Caco-2 (cell line): ENCODE measurements around the gene SNX25. TPM values are rescaled to one million over a fixed set of nuclear protein-coding genes. Genes with fewer than 3 reads are reported as not detected.
A peak's percentile ranks its signal among the peaks of the same experiment; 100 is the strongest.

Experiments used
- BruUV-seq: library from RNA; stranded (reverse); fragments of 400-500 nt; replicated peaks from 2 replicates; lab custom pipeline; 2021; lab: Mats Ljungman, UMichigan
- CTCF ChIA-PET: fragments of 300-600 bp; sonication (Branson Sonifier 250); formaldehyde crosslinking; loops from one replicate; lab custom pipeline; 2022; ENCODE audit warnings: antibody characterized with exemption; lab: Charles Lee
- POLR2A ChIA-PET: fragments of 300-600 bp; sonication (Branson Sonifier 250); formaldehyde crosslinking; loops from one replicate; lab custom pipeline; 2022; ENCODE audit warnings: antibody characterized with exemption; lab: Charles Lee
- DNase-seq, 2 experiments: peaks; one replicate each; pipeline versions ENCODE4 v3.0.0 to v3.0.0-alpha.2; 2020 to 2022
- H3K27me3 ChIP-seq: replicated peaks from 2 replicates; pipeline ENCODE4 v1.6.0; 2011; ENCODE audit warnings: low read length; ENCODE audit not compliant: control insufficient read depth, insufficient read depth
- H3K36me3 ChIP-seq: 2 replicates; pipeline ENCODE4 v1.5.1; 2011; ENCODE audit warnings: low read length; ENCODE audit not compliant: control insufficient read depth, insufficient read depth
- H3K4me1 ChIP-seq: fragments of 250-450 bp; sonication (Bioruptor Pico); 2 replicates; pipeline ENCODE4 v1.5.1; 2020; ENCODE audit warnings: mild to moderate bottlenecking
- H3K4me3 ChIP-seq: 2 replicates; pipeline ENCODE4 v1.5.1; 2011; ENCODE audit warnings: low read depth, mild to moderate bottlenecking, control low read depth, low read length
- H3K9me3 ChIP-seq: fragments of 250-450 bp; sonication (Bioruptor Pico); 2 replicates; pipeline ENCODE4 v1.5.1; 2020; ENCODE audit warnings: mild to moderate bottlenecking, moderate library complexity
- H3K27ac Mint-ChIP-seq: one replicate; pipeline ENCODE4 v1.8.0; 2022; ENCODE audit warnings: mixed read lengths; ENCODE audit not compliant: unreplicated experiment
- H3K27me3 Mint-ChIP-seq: one replicate; pipeline ENCODE4 v1.8.0; 2022; ENCODE audit warnings: mixed read lengths; ENCODE audit not compliant: insufficient read depth, unreplicated experiment
- H3K36me3 Mint-ChIP-seq: one replicate; pipeline ENCODE4 v1.8.0; 2022; ENCODE audit warnings: mild to moderate bottlenecking, mixed read lengths; ENCODE audit not compliant: insufficient read depth, unreplicated experiment
- H3K4me1 Mint-ChIP-seq: one replicate; pipeline ENCODE4 v1.8.0; 2022; ENCODE audit warnings: low read depth, mixed read lengths; ENCODE audit not compliant: unreplicated experiment
- H3K4me3 Mint-ChIP-seq: one replicate; pipeline ENCODE4 v1.8.0; 2022; ENCODE audit warnings: mild to moderate bottlenecking, moderate library complexity, mixed read lengths; ENCODE audit not compliant: unreplicated experiment
- H3K9me3 Mint-ChIP-seq: one replicate; pipeline ENCODE4 v1.8.0; 2022; ENCODE audit warnings: mixed read lengths; ENCODE audit not compliant: unreplicated experiment
- intact Hi-C: fragments of 100-400 bp; cut with micrococcal nuclease; formaldehyde crosslinking; loops from one replicate; pipeline ENCODE4 v1.10.0; 2022; ENCODE audit not compliant: unreplicated experiment
- total RNA-seq: library from RNA; stranded (reverse); gene quantifications from 2 replicates; pipeline ENCODE4 v1.2.3, GENCODE V29; 2022
- TF ChIP-seq, protein P1 (sequence below), 2 experiments: fragments of 200-600 bp in 1 of 2; IDR thresholded peaks; 1 replicate in 1 of 2; 2 replicates in 1 of 2; pipeline versions ENCODE4 v1.5.1 to v1.8.0; 2011 to 2022; ENCODE audit warnings: antibody characterized with exemption in 1 of 2, control low read depth in 1 of 2, inconsistent platforms in 1 of 2, low read depth in 1 of 2, low read length in 1 of 2, mild to moderate bottlenecking in 1 of 2, moderate library complexity in 1 of 2; ENCODE audit not compliant: insufficient read depth in 1 of 2, severe bottlenecking in 1 of 2, unreplicated experiment in 1 of 2

The SNX25 gene
- total RNA-seq, 1 experiment from 2014 or later = 9.3 TPM

- intact Hi-C loops = no loop called here
- Histone ChIP-seq H3K27me3 (no peaks in the 10 kb centered on the region), H3K36me3 (no peaks in the 10 kb centered on the region), H3K9me3 (no peaks in the 10 kb centered on the region), H3K4me1 (peaks cover 22% of the 10 kb centered on the region), H3K4me3 (no peak overlapping the region)
- CTCF ChIA-PET = interaction anchor here (0.9 kb wide), 1 partner anchor 18 kb away, joined by 4 read pairs; no protein-coding TSS in a partner anchor
- peak overlapping the region; percentile 95 for H3K4me3 Mint-ChIP-seq
- H3K27ac Mint-ChIP-seq = no peak overlapping the region
- no peaks in the 10 kb centered on the region for H3K9me3 Mint-ChIP-seq
- no TSS peak for BruUV-seq
- no peaks in the 10 kb centered on the region for H3K27me3 Mint-ChIP-seq
- DNase-seq = no peak
- H3K4me1 Mint-ChIP-seq = peaks cover 15% of the 10 kb centered on the region
- POLR2A ChIA-PET = no interaction called here
- H3K36me3 Mint-ChIP-seq = peaks cover 6% of the 10 kb centered on the region
- TF ChIP-seq, protein P1, sequence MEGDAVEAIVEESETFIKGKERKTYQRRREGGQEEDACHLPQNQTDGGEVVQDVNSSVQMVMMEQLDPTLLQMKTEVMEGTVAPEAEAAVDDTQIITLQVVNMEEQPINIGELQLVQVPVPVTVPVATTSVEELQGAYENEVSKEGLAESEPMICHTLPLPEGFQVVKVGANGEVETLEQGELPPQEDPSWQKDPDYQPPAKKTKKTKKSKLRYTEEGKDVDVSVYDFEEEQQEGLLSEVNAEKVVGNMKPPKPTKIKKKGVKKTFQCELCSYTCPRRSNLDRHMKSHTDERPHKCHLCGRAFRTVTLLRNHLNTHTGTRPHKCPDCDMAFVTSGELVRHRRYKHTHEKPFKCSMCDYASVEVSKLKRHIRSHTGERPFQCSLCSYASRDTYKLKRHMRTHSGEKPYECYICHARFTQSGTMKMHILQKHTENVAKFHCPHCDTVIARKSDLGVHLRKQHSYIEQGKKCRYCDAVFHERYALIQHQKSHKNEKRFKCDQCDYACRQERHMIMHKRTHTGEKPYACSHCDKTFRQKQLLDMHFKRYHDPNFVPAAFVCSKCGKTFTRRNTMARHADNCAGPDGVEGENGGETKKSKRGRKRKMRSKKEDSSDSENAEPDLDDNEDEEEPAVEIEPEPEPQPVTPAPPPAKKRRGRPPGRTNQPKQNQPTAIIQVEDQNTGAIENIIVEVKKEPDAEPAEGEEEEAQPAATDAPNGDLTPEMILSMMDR (IDR thresholded peaks at IDR 0.05; ENCODE audit: insufficient read depth in 1 of 2, low read depth in 1 of 2, low read length in 1 of 2, severe bottlenecking in 1 of 2, unreplicated experiment in 1 of 2) = no peak
Measured at GRCh38 chr4:185201977-185202962, 7.1 kb upstream of the SNX25 start.

DNA sequence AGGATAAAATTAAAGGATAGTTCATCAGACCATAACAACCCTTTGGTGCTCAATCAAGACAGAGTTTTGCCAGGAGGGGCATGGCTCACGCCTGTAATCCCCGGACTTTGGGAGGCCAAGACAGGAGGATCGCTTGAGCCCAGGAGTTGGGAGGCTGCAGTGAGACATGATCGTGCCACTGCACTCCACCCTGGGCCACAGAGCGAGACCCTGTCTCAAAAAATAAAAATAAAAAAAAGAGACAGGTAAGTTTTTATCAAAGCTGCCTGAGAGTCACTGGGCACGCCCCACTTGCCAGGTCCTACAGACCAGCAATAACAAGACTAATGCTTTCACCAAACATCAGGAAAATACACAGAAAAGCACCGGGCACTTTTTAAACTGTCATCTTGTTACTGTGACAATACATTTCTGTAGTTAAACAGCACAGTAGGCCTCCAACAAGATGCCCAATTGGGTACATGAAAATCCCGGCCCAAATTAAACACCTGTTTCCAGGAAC, 6.4 kb upstream of the SNX25 start:
- Histone ChIP-seq H3K4me1 (peaks cover 22% of the 10 kb centered on the region), H3K27me3 (no peaks in the 10 kb centered on the region), H3K9me3 (no peaks in the 10 kb centered on the region), H3K36me3 (no peaks in the 10 kb centered on the region), H3K4me3 (peak overlapping the region; percentile 44)
- TSS peak; percentile 57 for BruUV-seq
- no peak for DNase-seq
- peak overlapping the region; percentile 95 for H3K4me3 Mint-ChIP-seq
- H3K27me3 Mint-ChIP-seq = no peaks in the 10 kb centered on the region
- ChIA-PET CTCF (no interaction called here), POLR2A (no interaction called here)
- H3K4me1 Mint-ChIP-seq = peaks cover 15% of the 10 kb centered on the region
- peak overlapping the region; percentile 95 for H3K27ac Mint-ChIP-seq
- intact Hi-C loops = no loop called here
- TF ChIP-seq, protein P1 (IDR thresholded peaks at IDR 0.05; ENCODE audit: insufficient read depth in 1 of 2, low read depth in 1 of 2, low read length in 1 of 2, severe bottlenecking in 1 of 2, unreplicated experiment in 1 of 2) = no peak
- no peaks in the 10 kb centered on the region for H3K9me3 Mint-ChIP-seq
- H3K36me3 Mint-ChIP-seq = peaks cover 6% of the 10 kb centered on the region

- no peaks in the 10 kb centered on the region for H3K27me3 ChIP-seq
- DNase-seq = peak; percentile 58 to 75
- no peaks in the 10 kb centered on the region for H3K9me3 ChIP-seq
- TF ChIP-seq, protein P1 (IDR thresholded peaks at IDR 0.05; ENCODE audit: insufficient read depth in 1 of 2, low read depth in 1 of 2, low read length in 1 of 2, severe bottlenecking in 1 of 2, unreplicated experiment in 1 of 2) = no peak
- Mint-ChIP-seq H3K27me3 (no peaks in the 10 kb centered on the region), H3K4me1 (peaks cover 15% of the 10 kb centered on the region), H3K36me3 (peaks cover 10% of the 10 kb centered on the region), H3K27ac (peak within 1 kb of the TSS; percentile 95), H3K9me3 (no peaks in the 10 kb centered on the region), H3K4me3 (peak within 1 kb of the TSS; percentile 95)
- peak within 1 kb of the TSS; percentile 44 for H3K4me3 ChIP-seq
- ChIA-PET CTCF (no interaction called here), POLR2A (no interaction called here)
- intact Hi-C loops = no loop called here
- H3K36me3 ChIP-seq = no peaks in the 10 kb centered on the region
- peaks cover 22% of the 10 kb centered on the region for H3K4me1 ChIP-seq
- BruUV-seq = no TSS peak
Measured at GRCh38 chr4:185203486-185204237, 5.7 kb upstream of the SNX25 start, which contains the start of gene CFAP97. Gene CFAP97, minus strand, starts transcription at chr4:185204000. Its CDS starts 12,804 bp downstream, at chr4:185191196.
